T-helper 1 cell (primary cell): ENCODE measurements around the gene IER2.
"Not testable (repeated sequence)": the region's sequence is repeated elsewhere in the genome, so short reads cannot be mapped to it uniquely, and the experiment has no call there.

ENCODE experiments used
- DNase-seq, 5 donors: peaks; one replicate each; pipeline ENCODE4 v3.0.0-alpha.2; 2012 to 2020

Gene IER2

DNA sequence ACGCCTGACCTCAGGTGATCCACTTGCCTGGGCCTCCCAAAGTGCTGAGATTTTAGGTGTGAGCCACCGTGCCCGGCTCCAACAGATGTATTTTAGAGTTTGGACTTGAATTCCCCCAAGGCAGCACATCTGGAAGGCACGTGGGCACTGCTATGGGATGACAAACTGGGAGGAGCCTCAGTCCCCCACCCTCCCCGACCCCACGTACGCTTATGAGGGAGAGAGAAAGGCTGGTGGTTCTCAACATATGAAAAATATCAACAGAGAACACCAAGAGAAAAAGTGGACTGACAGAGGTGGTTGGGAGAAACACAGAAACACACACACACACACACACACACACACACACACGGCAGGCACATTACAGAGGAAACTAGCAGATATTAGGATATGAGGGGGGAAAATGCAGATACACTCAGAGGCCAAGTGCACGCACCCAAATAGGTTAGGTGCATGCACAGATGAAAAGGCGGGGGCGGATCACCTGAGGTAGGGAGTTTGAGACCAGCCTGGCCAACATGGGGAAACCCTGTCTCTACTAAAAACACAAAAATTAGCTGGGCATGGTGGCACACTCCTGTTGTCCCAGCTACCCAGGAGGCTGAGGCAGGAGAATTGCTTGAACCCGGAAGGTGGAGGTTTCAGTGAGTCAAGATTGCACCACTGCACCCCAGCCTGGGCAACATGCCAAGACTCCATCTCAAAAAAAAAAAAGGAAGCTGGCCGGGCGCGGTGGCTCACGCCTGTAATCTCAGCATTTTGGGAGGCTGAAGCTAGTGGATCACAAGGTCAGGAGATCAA is 3.2 kb upstream of the IER2 start:
- DNase-seq, result no peak

DNA sequence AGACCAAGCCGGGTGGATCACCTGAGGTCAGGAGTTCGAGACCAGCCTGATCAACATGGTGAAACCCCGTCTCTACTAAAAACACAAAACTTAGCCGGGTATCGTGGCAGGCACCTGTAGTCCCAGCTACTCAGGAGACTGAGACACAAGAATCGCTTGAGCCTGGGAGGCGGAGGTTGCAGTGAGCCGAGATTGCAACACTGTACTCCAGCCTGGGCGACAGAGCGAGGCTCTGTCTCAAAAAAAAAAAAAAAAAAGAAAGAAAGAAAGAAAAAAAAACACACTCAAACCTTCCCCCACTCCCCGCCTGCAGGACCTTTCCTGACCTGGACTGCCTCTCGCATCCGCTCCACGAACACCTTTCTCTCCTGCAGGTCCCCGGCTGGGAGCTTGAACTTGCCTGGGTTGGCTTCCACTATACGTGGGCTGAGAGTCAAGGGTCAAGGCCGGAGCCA is 1.0 kb upstream of the IER2 start:
- DNase-seq, result not testable (repeated sequence)

DNA sequence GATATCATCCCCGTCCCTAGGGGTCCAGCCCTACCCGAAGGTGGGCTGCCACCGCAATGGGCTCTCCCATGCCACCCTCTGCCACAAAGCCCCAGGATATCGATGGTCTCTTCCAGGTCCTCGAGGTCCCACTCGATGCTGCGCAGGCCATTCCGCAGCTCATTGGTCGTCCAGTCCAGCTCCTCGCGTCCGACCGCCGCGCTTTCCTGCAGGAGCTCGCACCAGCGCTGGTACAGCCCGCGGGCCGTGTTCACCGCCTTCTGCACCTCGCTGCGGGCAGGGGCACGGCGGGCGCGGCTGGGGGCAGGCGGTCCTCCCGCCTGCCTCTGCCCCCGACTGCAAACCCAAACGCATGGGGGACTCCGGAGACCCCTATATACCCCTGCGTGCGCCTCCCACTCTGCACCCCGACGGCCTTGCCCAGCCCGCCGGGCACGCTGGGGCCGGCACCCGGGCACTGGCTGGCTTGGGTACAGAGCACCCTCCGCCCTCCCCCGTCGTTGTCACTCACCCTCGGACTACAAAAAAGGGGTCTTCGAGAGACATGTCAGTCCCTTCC is 504 bp upstream of the IER2 start:
- peak in 2 of 5 donors; percentile 12 to 49 for DNase-seq

DNA sequence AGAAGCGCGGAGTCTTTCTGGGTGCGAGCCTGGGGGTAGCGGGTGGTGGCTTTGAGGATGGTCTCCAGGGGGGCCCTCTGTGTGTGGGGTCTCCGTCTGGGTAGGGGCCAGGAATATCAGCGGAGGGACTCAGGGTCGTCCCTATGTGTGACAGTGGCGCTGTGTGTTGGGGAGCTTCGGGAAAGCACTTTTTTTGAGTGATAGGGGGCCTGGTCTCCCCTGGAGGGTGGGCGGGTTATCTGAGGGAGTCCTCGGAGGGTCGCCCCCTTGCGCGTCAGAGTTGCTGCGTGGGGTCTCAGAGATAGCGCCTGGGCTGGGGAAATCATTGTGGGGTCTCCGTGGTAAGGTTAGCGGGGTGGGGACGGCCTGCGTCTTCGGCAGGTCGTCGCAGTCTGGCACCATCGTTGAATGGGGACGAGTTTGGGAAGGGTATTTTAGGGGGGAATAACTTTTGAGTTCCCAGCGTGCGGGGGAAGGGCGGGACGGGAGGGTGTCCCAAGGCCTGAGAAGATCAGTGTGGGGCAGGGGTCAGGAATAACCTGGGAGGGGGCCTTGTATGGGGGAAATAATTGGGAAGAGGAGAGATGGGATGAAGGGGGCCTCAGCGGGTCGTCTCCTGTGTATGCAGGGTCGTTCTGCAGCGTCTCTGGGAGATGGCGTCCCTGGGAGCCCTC is 857 bp downstream of the IER2 start:
- peak in 1 of 5 donors; percentile 11 for DNase-seq

DNA sequence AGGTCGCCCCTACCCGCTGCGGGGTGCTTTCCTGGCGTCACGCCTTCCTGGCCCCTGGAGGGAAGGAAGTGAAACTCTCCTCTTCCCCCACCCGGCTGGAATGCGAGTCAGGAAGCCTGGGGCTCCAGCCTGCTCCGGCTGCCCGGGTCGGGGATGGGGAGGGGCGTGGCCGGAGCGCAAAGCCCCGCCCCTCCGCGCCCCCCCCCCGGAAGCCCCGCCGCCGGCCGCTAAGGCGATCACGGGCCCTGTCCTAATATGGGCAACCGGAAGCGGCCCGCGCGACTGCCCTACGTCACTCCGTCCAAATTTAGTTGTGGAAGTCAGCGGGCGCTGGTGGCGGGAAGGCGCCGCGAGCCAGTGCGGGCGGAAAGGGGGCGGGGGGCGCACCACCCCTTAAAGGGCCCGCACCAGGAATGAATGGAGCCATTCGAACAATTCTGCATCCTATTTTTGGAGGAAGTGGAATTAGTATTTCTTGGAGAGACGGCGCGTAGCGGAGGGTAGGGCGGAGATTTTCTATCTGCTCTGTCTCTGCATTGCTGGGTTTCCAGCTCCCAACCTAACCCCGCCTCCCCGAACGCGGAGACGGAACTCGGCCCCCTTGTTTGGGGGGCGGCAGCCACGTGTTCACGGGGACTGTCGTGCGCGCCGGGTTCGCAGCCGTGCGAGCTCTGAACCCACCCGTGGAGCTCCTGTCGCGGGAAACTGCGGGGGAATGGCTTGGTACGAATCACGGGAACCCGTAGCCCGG is 1.6 kb downstream of the IER2 start:
- DNase-seq, result peak; percentile 92 to 97 (median 94)

DNA sequence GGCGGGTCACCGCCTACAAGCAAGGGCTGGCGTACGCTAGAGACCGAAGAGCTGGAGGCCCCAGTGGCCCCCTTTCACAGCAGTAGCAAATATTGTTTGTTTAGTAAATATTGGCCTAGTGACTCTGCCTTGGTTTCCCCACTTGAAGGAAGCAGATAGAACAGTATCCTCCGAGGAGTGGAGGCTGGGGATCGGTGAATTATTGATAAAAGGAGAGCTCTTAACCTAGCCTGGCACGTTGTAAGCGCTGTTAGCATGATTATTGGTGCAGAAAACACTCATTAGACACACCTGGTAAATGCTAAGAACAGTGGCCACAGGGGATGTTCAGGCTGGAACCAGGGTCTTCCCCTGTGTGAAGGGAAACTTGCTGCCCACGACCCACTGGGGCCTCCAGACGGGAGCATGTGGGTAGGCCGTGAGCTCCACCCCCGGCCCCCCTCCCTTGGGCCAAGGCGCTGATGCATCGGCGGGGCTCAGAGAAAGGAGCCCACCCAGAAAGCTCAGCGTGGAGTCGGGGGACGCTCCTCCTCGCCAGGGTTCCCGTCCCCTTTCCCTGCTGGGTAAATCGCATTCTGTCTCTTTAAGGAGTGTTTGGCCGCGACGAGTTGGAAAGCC is 2.3 kb downstream of the IER2 start:
- DNase-seq, result no peak

DNA sequence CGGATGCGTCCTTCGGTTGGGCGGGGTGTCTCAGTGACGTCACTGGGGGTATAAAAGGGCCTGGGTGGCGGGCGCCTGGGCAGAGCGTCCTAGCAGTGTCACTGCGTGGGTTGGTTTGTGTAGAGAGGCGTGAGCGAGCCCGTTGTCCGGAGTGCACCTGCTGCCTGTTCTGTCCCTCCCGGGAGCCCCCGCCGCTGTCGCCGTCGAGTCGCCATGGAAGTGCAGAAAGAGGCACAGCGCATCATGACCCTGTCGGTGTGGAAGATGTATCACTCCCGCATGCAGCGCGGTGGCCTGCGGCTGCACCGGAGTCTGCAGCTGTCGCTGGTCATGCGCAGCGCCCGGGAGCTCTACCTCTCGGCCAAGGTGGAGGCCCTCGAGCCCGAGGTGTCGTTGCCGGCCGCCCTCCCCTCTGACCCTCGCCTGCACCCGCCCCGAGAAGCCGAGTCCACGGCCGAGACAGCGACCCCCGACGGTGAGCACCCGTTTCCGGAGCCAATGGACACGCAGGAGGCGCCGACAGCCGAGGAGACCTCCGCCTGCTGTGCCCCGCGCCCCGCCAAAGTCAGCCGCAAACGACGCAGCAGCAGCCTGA is 2.9 kb downstream of the IER2 start:
- DNase-seq, result peak; percentile 88 to 98 (median 94)

DNA sequence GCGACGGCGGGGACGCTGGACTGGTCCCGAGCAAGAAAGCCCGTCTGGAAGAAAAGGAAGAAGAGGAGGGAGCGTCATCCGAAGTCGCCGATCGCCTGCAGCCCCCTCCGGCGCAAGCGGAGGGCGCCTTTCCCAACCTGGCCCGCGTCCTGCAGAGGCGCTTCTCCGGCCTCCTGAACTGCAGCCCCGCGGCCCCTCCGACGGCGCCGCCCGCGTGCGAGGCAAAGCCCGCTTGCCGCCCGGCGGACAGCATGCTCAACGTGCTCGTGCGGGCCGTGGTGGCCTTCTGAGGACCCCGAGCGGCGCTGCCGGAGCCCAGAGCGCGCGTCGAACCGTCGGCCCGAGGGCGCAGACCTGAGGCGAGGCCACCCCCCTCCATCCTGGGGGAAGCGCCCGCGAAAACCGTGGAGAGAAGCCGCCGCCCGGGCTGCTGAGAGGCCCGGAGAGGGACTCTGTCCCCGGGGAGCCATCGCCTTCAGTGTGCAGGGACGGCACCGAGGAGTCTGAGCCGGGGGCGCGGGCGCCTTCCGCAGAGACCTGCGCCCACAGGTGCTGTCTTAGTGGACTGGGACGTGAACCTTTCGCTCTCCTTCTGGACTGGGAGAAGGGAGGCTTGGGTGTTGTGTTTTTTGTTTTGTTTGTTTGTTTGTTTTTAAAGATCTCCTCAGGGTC is 3.5 kb downstream of the IER2 start:
- no peak for DNase-seq

DNA sequence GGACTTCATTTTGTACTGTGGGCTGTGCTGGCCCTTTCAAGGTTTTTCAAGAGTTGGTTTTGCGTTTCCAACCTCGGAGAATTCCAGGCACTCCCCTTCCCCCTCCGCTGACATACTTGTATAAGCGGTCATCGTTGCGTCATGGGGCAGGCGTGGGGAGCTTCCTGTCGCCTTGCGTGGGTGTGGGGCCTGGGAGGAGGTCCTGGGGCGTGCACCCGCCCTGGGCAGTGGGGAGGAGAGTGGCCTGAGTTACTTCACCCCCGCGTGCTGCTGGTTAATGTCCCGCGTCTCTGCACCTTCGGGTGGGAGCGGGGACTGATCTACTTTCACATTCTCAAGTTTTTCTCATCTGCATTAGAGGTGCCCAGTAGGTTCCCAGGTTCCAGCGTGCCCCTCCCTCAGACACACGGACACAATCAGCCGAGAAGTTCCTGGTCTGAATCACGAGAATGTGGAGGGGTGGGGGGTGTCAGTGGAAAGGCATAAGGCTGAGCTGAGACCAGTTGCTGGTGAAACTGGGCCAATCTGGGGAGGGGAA is 4.1 kb downstream of the IER2 start:
- DNase-seq, result peak in 3 of 5 donors; percentile 42 to 75 (median 46)

DNA sequence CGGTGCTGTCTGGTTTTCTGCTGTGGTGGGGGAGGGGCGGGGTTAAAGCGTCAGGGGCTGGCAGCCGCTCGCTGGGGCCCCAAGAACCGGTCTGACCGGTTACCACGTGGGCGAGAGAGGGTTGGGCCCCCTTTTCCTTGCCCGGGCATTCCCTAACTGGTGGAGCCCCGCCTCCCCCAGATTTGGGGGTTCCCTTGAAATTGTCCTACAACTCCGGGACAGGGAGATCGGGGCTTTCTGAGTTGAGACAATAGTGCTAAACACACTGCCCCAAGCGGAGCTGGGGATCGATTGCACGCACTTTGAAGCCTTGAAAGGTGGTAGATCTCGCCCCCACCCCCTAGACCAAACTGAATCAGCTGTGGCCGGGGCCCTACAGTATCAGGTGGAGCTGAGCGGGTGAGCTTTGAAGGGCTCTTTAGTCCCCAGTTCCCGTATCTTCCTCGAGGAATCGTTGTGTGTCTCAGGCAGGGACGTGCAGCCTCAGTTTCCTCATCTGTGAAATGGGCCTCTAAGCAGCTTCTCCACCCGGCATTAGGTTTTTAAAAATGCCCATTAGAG is 4.8 kb downstream of the IER2 start:
- peak; percentile 67 to 84 (median 73) for DNase-seq

DNA sequence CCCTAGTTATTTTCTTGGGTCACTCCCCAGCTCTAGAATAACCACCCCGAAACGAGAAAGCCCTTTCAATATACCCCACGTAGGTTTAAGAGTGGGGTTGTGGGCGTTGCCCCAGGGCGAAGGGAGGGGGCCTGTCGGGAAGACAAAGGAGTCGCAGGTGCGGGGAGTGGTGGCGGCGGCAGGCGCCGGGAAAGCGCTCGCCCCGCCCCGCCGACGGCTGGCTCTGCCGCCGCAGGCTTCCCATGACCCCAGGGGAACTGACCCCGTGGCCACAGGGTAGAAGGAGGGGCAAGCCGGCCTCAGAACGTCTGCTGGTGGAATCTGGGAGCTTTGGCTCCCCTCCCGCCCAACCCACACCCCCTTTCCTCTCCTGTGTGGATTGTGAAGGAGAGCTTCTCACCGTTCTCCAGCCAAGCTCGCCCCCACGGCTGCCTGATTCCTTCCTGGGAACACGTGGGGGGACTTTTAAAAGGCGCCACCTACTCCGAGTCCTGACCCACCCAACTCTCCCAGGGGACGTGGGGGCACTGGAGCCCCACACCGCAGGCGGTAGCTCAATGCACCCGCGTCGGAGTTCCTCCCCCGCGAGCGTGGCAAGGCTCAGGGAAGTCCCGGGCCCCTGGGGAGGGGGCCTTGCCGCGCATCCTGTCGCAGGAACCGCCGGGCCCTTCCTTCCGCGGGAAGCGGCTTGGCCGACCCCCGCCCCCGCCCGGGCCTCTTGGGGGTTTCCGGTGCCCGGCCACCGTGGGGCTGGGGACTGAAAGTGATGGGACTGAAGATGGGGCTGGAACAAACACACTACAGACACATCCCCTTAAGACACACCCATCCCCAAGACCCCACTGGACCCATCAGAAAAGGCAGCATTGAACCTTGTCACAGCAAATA is 5.5 kb downstream of the IER2 start:
- peak; percentile 63 to 89 (median 68) for DNase-seq

DNA sequence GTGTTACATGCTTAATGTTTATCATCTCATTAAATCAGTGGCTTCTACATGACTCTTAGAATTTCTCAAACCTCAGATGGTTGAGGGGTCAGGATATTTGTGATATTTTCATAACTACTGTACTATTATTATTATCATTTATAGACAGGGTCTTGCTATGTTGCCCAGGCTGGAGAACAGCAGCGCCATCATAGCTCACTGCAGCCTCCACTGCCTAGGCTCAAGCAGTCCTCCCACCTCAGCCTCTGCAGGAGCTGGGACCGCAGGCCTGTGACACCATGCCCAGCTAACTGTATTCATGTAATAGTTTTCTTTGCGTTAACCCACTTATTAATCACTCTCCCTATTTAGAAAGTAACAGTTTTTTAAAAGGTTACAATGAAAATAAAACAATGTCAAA is 9.5 kb downstream of the IER2 start:
- DNase-seq, result no peak

DNA sequence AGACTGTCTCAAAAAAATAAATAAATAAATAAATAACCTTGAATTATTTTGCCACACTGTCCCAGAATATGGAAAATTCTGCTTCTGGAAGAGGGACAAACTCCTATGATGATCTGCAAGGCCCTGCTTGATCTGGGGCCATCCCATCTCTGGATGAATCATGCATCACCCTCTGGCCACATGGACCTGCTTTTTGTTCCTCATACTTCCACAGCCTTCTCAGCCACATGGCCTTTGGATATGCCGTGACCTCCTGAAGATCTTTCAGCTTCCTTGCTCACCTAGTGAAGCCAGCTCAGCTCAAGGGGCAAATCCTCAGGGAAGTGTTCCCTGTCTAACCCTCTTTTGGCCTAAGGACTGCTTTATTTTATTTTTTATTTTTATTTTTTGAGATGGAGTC is 10.3 kb downstream of the IER2 start:
- no peak for DNase-seq

DNA sequence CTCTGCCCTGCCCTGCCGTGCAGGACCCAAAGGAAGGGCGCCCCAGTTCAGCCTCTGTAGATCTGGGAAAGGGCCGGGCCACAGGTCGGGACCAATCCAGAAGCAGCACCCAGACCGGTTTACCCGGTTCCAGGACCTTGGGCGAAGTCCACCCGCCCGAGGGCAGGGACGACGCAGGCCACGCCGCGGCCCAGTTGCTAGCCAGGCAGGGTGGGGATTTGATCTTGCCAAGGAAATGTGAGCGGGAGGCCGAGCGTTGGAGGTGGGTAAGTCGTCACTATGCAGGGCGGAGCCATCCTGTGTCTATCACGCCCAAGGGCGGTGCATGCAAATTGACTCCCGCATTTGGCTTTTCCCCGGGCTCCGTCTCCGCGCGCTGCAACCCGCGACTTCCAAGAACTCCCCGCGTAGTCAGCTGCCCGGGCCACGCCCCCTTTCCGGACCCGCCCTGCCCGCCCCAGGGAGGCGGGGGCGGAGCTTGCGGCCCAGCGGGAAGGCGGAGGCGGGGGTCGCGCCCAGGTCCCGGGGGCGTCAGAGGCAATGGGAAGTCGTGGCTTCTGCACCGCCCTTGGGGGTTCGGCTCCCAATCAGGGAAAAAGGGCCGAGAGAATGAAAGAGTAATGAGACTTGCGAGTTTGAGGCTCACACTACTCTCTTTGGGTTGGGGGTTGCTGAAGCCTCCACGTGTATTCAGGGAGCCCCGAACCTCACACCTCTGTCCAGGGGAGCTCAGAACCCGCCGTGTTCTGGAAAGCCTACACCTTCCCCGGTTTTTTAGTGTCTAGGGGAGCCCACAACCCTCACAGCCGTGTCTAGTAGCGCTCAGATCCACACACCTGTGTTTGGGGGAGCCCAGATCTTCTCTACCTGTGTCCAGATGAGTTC is 12.8 kb downstream of the IER2 start:
- peak; percentile 73 to 97 (median 77) for DNase-seq

DNA sequence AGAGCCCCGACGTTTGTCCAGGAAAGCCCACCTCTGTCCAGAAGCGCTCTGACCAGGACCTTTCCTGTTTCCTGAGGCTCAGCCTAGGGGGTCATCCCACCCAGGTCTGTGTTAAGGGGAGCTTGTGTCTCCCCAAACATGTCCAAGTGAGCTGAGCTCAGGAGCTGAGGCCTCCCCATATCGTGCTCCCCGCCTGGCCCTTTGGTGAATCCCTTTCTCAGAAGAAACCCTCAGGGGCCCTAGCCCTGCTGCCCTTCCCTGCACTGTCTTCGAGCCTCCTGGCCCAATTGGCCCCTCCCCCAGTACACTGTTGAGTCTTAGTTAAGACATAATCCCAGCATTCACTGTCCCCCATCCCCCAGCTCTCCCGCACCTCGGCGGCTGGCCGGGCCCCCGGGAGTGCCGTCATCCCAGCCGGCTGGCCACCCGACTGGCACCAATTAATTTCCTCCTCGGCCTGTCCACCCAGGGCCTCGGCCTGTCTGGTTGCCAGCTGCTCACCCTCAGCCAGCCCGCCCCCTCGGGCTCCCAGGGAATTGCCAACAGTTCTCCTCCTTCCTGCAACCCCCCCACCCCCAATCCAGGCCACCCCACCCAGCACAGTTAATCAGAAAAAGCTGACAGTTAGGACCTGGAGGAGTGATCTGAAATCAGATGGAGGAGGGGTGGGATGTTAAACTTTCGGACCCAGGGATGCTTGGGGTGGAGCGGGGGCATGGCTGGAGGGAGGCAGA is 13.6 kb downstream of the IER2 start:
- peak in 3 of 5 donors; percentile 22 to 71 (median 24) for DNase-seq

DNA sequence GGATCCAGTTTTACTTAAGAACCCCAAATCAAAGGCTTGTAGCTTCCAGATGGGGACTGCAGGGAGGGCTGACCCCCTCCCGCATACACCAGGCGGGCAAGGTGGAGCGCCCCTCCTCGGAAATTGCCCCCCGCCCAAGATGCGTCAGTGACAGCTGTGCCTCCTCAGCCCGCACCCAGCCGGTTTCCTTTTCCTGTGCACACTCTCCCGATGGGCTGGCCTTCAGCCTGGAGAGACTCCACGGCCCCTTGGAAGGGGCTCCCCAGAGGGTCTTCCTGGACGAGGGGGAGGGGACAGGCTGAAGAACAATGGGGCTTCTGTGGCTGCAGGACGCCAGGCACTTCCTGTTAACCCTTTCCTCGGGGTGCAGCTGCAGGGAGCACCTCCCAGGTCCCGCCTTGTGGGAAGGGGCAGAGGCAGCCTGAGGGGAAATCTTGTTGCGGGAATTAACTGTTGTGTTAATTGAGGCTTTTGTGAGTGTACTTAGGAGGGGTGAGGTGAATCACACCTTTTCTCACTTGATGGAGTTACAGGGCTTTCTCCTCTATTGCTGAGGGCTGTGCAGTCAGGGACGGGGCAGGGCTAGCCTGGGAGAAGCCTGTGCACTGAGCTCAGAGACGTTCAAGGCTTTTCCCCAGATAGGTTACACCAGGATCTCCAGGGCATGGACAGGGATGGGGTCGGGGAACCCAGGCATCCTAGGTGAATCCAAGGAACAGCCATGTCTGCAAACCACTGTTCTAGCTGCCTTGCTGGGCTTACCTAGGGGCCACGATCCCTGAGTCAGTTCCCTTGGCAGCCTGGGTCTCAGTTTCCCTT is 14.3 kb downstream of the IER2 start:
- DNase-seq, result peak; percentile 22 to 49 (median 42)
